ENCODE measurements around the gene LMCD1. TPM values are rescaled to one million over a fixed set of nuclear protein-coding genes. Genes with fewer than 3 reads are reported as not detected.

The LMCD1 gene
- polyA plus RNA-seq, 1 experiment = 39.1 TPM

DNA sequence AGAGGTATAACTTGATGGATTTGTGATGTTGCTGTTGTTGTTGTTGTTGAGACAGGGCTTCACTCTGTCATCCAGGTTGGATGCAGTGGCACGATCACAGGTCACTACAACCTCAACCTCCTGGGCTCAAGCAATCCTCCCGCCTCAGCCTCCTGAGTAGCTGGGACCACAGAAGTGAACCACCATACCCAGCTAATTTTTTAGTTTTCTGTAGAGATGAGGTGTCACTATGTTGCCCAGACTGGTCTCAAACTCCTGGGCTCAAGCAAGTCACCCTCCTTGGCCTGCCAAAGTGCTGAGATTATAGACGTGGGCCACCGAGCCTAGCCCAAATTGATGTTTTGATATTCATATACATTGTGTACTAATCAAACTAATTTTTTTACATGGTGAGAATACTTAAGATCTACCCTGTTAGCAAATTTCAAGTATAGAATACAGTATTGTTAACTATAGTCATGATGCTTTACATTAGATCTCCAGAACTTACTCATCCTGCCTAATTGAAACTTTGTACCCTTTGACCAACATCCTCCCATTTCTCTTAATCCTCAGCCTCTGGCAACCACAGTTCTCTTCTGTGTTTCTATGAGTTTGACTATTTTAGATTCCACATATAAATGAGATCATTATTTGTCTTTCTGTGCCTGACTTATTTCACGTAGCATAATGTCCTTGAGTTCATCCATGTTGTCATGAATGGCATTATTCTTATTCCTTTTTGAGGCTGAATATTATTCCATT lies 23.2 kb downstream of the LMCD1 start:
- Histone ChIP-seq H3K4me3 (ENCODE audit: low read depth, low read length) (no peak overlapping the region), H3K27me3 (ENCODE audit: control insufficient read depth, insufficient read depth, low read length) (no peaks in the 10 kb centered on the region), H3K27ac (ENCODE audit: low read depth, low read length) (no peak overlapping the region), H3K9me3 (ENCODE audit: control insufficient read depth, insufficient read depth, low read length) (no peaks in the 10 kb centered on the region)
- DNase-seq (ENCODE audit: low read depth, low spot score) = no peak
- TF ChIP-seq, protein P1, sequence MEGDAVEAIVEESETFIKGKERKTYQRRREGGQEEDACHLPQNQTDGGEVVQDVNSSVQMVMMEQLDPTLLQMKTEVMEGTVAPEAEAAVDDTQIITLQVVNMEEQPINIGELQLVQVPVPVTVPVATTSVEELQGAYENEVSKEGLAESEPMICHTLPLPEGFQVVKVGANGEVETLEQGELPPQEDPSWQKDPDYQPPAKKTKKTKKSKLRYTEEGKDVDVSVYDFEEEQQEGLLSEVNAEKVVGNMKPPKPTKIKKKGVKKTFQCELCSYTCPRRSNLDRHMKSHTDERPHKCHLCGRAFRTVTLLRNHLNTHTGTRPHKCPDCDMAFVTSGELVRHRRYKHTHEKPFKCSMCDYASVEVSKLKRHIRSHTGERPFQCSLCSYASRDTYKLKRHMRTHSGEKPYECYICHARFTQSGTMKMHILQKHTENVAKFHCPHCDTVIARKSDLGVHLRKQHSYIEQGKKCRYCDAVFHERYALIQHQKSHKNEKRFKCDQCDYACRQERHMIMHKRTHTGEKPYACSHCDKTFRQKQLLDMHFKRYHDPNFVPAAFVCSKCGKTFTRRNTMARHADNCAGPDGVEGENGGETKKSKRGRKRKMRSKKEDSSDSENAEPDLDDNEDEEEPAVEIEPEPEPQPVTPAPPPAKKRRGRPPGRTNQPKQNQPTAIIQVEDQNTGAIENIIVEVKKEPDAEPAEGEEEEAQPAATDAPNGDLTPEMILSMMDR (IDR thresholded peaks at IDR 0.05; ENCODE audit: low read depth, low read length) = no peak
- CTCF ChIA-PET = no interaction called here
- POLR2A ChIA-PET = interaction anchor here (0.6 kb wide), 1 partner anchor 128 kb away, joined by 6 read pairs; no protein-coding TSS in a partner anchor

DNA sequence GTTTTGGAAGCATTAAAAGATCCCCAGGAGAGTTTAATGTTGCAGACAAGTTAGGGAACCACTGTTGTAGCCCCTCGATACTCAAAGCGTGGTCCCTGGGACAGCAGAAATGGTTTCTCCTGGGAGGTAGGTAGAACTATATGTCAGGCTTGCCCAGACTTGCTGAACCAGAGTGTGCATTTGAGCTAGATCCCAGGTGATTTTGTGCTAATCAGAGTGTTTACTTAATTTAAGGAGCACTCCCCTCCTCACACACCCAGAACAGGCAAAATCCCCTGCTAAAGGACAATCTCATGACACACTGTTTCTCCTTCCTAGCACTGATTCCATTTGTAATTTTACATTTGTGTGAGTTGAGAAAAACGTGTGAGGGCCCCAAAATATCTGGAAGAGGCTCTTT lies 24.3 kb downstream of the LMCD1 start:
- no peaks in the 10 kb centered on the region for H3K9me3 ChIP-seq (ENCODE audit: control insufficient read depth, insufficient read depth, low read length)
- no peaks in the 10 kb centered on the region for H3K27me3 ChIP-seq (ENCODE audit: control insufficient read depth, insufficient read depth, low read length)
- H3K27ac ChIP-seq (ENCODE audit: low read depth, low read length) = no peak overlapping the region
- TF ChIP-seq, protein P1 (IDR thresholded peaks at IDR 0.05; ENCODE audit: low read depth, low read length) = no peak
- H3K4me3 ChIP-seq (ENCODE audit: low read depth, low read length) = no peak overlapping the region
- CTCF ChIA-PET = no interaction called here
- no peak for DNase-seq (ENCODE audit: low read depth, low spot score)
- POLR2A ChIA-PET = no interaction called here

DNA sequence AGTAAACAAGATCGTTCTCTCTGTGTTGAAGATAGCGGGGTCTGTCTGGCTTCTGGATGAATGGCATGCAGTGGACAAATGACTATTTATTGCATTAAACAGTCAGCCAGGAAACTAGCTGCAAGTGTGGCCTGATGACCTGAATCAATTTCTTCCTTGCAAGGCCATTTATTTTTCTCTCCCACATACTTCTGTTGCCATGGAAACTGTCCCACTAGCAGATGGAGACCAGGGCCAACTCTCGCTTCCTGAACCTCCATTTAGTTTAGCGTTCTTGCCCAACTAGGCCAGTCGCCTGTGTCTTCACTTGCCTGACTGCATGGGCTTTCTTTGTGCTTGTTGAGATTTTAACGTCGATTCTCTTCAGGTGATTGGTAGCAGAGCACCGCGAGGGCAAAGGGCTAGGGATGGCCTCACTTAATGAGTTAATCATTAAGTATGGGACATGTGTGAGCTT lies 27.6 kb downstream of the LMCD1 start:
- POLR2A ChIA-PET = no interaction called here
- Histone ChIP-seq H3K27ac (ENCODE audit: low read depth, low read length) (no peak overlapping the region), H3K9me3 (ENCODE audit: control insufficient read depth, insufficient read depth, low read length) (no peaks in the 10 kb centered on the region), H3K27me3 (ENCODE audit: control insufficient read depth, insufficient read depth, low read length) (no peaks in the 10 kb centered on the region), H3K4me3 (ENCODE audit: low read depth, low read length) (no peak overlapping the region)
- CTCF ChIA-PET = no interaction called here
- TF ChIP-seq, protein P1 (IDR thresholded peaks at IDR 0.05; ENCODE audit: low read depth, low read length) = no peak
- peak; percentile 20 for DNase-seq (ENCODE audit: low read depth, low spot score)

DNA sequence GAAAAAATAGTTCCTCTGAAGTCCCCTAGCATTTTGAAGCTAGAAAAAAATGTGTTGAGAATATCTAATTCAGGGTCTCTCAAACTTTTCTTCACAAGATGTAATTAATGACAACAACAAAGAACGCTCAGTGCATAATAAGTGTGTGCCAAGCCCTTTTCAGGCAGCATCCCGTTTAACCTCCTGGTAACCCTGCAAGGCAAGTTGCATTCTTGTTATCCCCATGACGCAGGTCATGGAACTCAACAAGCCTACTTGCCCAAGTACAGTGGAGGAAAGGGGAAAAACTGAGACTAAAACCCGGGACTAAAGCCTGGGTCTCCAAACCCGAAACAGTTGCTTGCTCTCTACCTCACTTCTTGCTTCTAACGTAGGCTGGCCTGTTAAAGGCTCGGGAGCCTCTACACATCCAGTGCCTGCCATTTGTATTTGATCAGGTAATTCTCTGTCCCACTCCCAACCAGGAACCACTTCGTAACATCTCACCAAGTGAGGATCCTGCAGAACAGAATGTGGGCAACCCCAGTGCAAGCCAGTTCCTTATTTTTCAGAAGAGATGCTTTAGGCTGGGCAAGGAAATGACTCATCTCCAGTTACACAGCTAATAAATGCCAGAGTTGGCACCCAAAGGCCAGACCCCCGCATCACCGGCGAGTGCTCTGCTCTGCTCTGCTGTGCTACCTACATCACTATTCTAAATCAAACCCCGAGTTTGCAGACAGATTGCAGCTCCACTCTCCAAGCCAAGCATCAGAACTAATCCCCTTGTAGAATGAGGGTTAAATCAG lies 28.3 kb downstream of the LMCD1 start:
- no peaks in the 10 kb centered on the region for H3K27me3 ChIP-seq (ENCODE audit: control insufficient read depth, insufficient read depth, low read length)
- ChIA-PET CTCF (no interaction called here), POLR2A (no interaction called here)
- H3K27ac ChIP-seq (ENCODE audit: low read depth, low read length) = no peak overlapping the region
- TF ChIP-seq, protein P1 (IDR thresholded peaks at IDR 0.05; ENCODE audit: low read depth, low read length) = no peak
- no peak for DNase-seq (ENCODE audit: low read depth, low spot score)
- no peak overlapping the region for H3K4me3 ChIP-seq (ENCODE audit: low read depth, low read length)
- H3K9me3 ChIP-seq (ENCODE audit: control insufficient read depth, insufficient read depth, low read length) = no peaks in the 10 kb centered on the region

DNA sequence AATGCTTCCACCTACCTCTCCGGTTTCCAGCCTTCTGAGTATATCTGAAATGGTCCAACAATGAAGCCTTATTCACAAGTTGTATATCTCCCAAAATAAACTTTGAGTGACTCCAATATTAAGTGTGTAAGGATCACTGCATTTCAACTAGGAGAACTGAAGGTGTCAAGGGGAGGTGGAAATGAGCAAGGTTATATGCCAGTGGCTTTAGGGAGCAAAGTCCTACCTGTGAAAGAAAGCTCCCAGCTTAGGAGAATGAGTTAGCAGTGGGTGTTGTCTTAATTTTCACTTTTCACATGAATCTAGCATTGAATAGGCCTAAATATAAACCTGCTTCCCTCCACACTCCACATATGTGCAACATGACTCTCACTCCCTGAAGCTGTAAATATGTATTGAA lies 29.0 kb downstream of the LMCD1 start:
- CTCF ChIA-PET = interaction anchor here (2.1 kb wide), 1 partner anchor 87 kb away, joined by 4 read pairs; no protein-coding TSS in a partner anchor
- Histone ChIP-seq H3K4me3 (ENCODE audit: low read depth, low read length) (no peak overlapping the region), H3K9me3 (ENCODE audit: control insufficient read depth, insufficient read depth, low read length) (no peaks in the 10 kb centered on the region), H3K27ac (ENCODE audit: low read depth, low read length) (no peak overlapping the region), H3K27me3 (ENCODE audit: control insufficient read depth, insufficient read depth, low read length) (no peaks in the 10 kb centered on the region)
- POLR2A ChIA-PET = no interaction called here
- no peak for DNase-seq (ENCODE audit: low read depth, low spot score)
- TF ChIP-seq, protein P1 (IDR thresholded peaks at IDR 0.05; ENCODE audit: low read depth, low read length) = no peak
